Transverse colon (tissue), 4 donors: Measurements from ENCODE around the gene DLG4. TPM values are rescaled to one million over a fixed set of nuclear protein-coding genes. Genes with fewer than 3 reads are reported as not detected.
"Not testable (repeated sequence)": the region's sequence is repeated elsewhere in the genome, so short reads cannot be mapped to it uniquely, and the experiment has no call there.

Experiments used
- DNase-seq: peaks from one replicate; pipeline ENCODE4 v3.0.0-alpha.2; 2019
- H3K27ac ChIP-seq, 4 donors: fragments of 200-600 bp; sonication (generic); 2 replicates each; pipeline ENCODE4 v1.5.1; 2016 to 2018; ENCODE audit warnings: inconsistent platforms in 4 of 4
- H3K27me3 ChIP-seq: fragments of 200-600 bp; sonication (generic); 2 replicates; pipeline ENCODE4 v1.5.1; 2017; ENCODE audit warnings: inconsistent platforms
- H3K36me3 ChIP-seq, 4 donors: fragments of 200-600 bp; sonication (generic); 2 replicates each; pipeline ENCODE4 v1.5.1; 2017 to 2019; ENCODE audit warnings: inconsistent platforms in 4 of 4
- H3K4me1 ChIP-seq, 4 donors: fragments of 200-600 bp; sonication (generic); 2 replicates each; pipeline ENCODE4 v1.5.1; 2017 to 2020; ENCODE audit warnings: inconsistent platforms in 4 of 4
- H3K4me3 ChIP-seq, 4 donors: fragments of 200-600 bp; sonication (generic); 1 replicate in 1 of 4; 2 replicates in 3 of 4; pipeline versions ENCODE4 v1.5.1 to v1.6.1; 2017 to 2019; ENCODE audit warnings: inconsistent platforms in 4 of 4
- H3K9me3 ChIP-seq, 2 donors: fragments of 200-600 bp; sonication (generic); 2 replicates each; pipeline ENCODE4 v1.5.1; 2017 to 2019; ENCODE audit warnings: inconsistent platforms in 2 of 2
- EP300 ChIP-seq: sonication (generic); formaldehyde crosslinking; IDR thresholded peaks from one replicate; pipeline ENCODE4 v1.6.1; 2017; ENCODE audit warnings: antibody characterized with exemption, low read depth
- POLR2A ChIP-seq: fragments of 450-650 bp; IDR thresholded peaks from one replicate; pipeline ENCODE4 v1.6.1; 2016; ENCODE audit warnings: antibody characterized with exemption, mild to moderate bottlenecking, moderate library complexity
- POLR2AphosphoS5 ChIP-seq, 3 donors: sonication (generic); formaldehyde crosslinking; IDR thresholded peaks; one replicate each; pipeline ENCODE4 v1.6.1; 2016; ENCODE audit warnings: antibody characterized with exemption in 3 of 3
- WGBS, 2 donors: methylation state at CpG; one replicate each; pipeline ENCODE4 v1.1.5; 2018; ENCODE audit warnings: low coverage in 1 of 2; 5-methylcytosine and 5-hydroxymethylcytosine counted together
- in situ Hi-C, 4 donors: fragments of 200-750 bp; cut with MboI; loops; one replicate each; pipeline versions ENCODE4 v1.15.0 to v1.15.1; 2017; ENCODE audit warnings: low sequenced_read_pairs in 3 of 4, low pct_ligation_motif_present in 1 of 4, low pct_unique_long_range_greater_than_20kb in 1 of 4
- intact Hi-C: fragments of 100-400 bp; cut with DNase I; formaldehyde crosslinking; loops from one replicate; pipeline ENCODE4 v1.15.1; 2023; ENCODE audit warnings: low total_unique reads
- total RNA-seq, 4 donors: library from RNA; depleted of rRNA; stranded (reverse); fragments of >200 nt; gene quantifications; one replicate each; pipeline ENCODE4 v1.1.0, GENCODE V29; 2016
- TF ChIP-seq, protein P1 (sequence below), 5 experiments: fragments of 200-600 bp in 3 of 5; fragments of 450-650 bp in 2 of 5; sonication (generic) in 3 of 5; IDR thresholded peaks; 1 replicate in 2 of 5; 2 replicates in 3 of 5; pipeline ENCODE4 v1.5.1; 2016 to 2017; ENCODE audit warnings: antibody characterized with exemption in 5 of 5, inconsistent platforms in 3 of 5, mild to moderate bottlenecking in 2 of 5, moderate library complexity in 1 of 5

Gene DLG4
- total RNA-seq, 4 donors from 2014 or later, result 2.4 to 15.7 (median 6.1) TPM

DNA sequence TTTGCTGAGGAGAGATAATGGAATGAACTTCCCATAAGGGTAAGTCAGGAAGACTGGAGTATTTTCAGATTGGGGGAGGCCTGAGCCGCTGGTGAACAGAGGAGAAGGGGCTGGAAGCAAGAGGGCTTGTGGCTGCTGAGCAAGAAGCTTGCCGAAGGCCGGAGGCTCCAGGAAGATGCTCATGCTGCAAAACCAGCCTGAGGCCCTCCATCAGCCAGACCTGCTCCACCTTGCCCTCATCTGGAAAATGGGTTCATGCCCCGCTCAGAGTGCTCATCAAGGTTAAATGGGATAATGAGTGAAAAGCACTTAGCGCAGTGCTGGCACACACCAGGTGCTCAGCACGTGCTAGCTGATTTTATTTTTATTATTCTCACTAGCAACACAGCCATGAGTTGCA lies 35.0 kb downstream of the DLG4 start:
- 47 to 86% methylated on average over 3 to 6 of the region's 6 CpGs for WGBS, 2 donors
- in situ Hi-C loops (no loop called here), intact Hi-C loops (no loop called here)
- TF ChIP-seq EP300 (no peak), POLR2AphosphoS5 (IDR thresholded peaks at IDR 0.05) (no peak), POLR2A (no peak)
- TF ChIP-seq, protein P1, sequence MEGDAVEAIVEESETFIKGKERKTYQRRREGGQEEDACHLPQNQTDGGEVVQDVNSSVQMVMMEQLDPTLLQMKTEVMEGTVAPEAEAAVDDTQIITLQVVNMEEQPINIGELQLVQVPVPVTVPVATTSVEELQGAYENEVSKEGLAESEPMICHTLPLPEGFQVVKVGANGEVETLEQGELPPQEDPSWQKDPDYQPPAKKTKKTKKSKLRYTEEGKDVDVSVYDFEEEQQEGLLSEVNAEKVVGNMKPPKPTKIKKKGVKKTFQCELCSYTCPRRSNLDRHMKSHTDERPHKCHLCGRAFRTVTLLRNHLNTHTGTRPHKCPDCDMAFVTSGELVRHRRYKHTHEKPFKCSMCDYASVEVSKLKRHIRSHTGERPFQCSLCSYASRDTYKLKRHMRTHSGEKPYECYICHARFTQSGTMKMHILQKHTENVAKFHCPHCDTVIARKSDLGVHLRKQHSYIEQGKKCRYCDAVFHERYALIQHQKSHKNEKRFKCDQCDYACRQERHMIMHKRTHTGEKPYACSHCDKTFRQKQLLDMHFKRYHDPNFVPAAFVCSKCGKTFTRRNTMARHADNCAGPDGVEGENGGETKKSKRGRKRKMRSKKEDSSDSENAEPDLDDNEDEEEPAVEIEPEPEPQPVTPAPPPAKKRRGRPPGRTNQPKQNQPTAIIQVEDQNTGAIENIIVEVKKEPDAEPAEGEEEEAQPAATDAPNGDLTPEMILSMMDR (IDR thresholded peaks at IDR 0.05), result no peak
- H3K27ac ChIP-seq, result no peak overlapping the region
- DNase-seq, result no peak
- no peaks in the 10 kb centered on the region for H3K36me3 ChIP-seq
- no peaks in the 10 kb centered on the region for H3K9me3 ChIP-seq
- H3K27me3 ChIP-seq, result no peaks in the 10 kb centered on the region
- peaks cover 0 to 7% (median 0%) of the 10 kb centered on the region in 4 donors for H3K4me1 ChIP-seq
- no peak overlapping the region for H3K4me3 ChIP-seq

DNA sequence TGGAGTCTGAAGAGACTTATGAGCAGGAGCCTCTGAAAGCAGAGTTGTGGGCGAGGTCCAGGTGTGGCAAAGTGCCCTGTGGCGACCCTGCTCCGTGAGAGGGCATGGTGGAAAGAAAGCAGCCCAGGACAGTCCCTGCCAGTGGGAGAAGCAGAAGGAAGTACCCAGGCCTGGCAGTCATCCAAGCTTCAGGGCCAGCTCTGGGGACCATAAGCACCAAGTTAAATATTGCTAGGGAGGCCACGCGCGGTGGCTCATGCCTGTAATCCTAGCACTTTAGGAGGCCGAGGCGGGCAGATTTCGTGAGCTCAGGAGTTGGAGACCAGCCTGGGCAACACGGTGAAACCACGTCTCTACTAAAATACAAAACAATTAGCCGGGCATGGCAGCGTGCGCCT lies 35.5 kb downstream of the DLG4 start:
- WGBS, 2 donors, result 52% methylated on average over 14 of the region's 14 CpGs; no CpG with 5 or more reads in 1 of the 2 donors
- in situ Hi-C loops, result no loop called here
- Histone ChIP-seq H3K36me3 (no peaks in the 10 kb centered on the region), H3K4me1 (peaks cover 0 to 7% (median 0%) of the 10 kb centered on the region in 4 donors), H3K9me3 (no peaks in the 10 kb centered on the region), H3K27me3 (no peaks in the 10 kb centered on the region), H3K4me3 (no peak overlapping the region), H3K27ac (no peak overlapping the region)
- intact Hi-C loops, result no loop called here
- DNase-seq, result peak; percentile 82
- TF ChIP-seq POLR2A, result no peak
- TF ChIP-seq, protein P1 (IDR thresholded peaks at IDR 0.05), result no peak
- TF ChIP-seq POLR2AphosphoS5 (IDR thresholded peaks at IDR 0.05), result no peak
- TF ChIP-seq EP300, result no peak

DNA sequence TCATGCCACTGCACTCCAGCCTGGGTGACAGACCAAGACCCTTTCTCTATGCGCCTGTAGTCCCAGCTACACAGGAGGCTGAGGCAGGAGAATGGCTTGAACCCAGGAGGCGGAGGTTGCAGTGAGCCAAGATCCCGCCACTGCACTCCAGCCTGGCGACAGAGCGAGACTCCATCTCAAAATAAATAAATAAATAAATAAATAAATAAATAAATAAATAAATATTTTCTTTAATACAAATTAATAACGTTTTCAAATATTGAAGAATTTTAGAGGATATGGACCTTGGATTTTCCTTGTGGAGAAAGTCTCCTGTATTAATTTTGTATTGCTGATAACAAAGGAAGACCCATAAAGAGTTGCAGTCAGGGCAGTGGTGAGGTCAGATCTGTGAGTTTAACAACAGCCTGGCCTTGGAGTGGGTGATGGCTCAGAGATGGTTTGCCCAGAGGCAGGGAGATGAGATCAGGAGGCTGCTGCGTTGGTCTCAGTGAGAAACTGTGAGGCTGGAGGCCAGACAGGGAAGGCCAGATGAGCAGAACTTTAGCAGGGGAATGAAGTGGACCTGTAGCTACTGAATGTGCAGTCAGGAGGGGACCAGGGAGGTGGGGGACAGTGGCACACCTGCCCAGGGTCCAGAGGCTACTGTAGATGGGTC lies 36.1 kb downstream of the DLG4 start:
- WGBS, 2 donors, result 69 to 80% methylated on average over 6 to 7 of the region's 7 CpGs
- no peak overlapping the region for H3K27ac ChIP-seq
- no peaks in the 10 kb centered on the region for H3K27me3 ChIP-seq
- no peak overlapping the region for H3K4me3 ChIP-seq
- TF ChIP-seq, protein P1 (IDR thresholded peaks at IDR 0.05), result no peak
- TF ChIP-seq EP300, result no peak
- intact Hi-C loops (no loop called here), in situ Hi-C loops (no loop called here)
- no peak for DNase-seq
- no peaks in the 10 kb centered on the region for H3K9me3 ChIP-seq
- H3K4me1 ChIP-seq, result peaks cover 0 to 7% (median 0%) of the 10 kb centered on the region in 4 donors
- no peaks in the 10 kb centered on the region for H3K36me3 ChIP-seq

DNA sequence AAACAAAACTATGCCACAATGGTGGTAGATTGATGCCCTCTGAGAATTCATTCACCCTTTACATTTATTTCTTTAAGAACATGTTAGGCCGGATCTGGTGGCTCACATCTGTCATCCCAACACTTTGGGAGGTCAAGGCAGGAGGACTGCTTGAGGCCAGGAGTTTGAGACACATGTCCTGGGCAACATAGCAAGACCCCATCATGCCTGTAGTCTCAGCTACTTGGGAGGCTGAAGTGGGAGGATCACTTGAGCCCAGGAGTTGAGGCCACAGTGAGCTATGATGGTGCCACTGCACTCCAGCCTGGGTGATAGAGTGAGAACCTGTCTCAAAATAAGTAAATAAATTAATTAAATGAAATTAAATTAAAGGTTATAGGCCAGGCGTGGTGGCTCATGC lies 37.5 kb downstream of the DLG4 start:
- 85% methylated on average over 2 of the region's 2 CpGs; no CpG with 5 or more reads in 1 of the 2 donors for WGBS, 2 donors
- H3K4me3 ChIP-seq, intact Hi-C loops, in situ Hi-C loops, DNase-seq, H3K27ac ChIP-seq, H3K36me3 ChIP-seq, H3K9me3 ChIP-seq: not testable (repeated sequence)
- H3K4me1 ChIP-seq, result peaks cover 3 to 18% (median 12%) of the 10 kb centered on the region in 4 donors
- peaks cover 12% of the 10 kb centered on the region for H3K27me3 ChIP-seq
